Activated CD4-positive, alpha-beta T cell treated with anti-CD3 and anti-CD28 coated beads, Interleukin-2, amount 50 U/mL, for 1 hour (primary cell): ENCODE results near the gene NUP62.
A peak's percentile ranks its signal among the peaks of the same experiment; 100 is the strongest.

Experiments used
- DNase-seq: peaks from one replicate; pipeline ENCODE4 v3.0.0-alpha.2; 2020

Gene NUP62

DNA sequence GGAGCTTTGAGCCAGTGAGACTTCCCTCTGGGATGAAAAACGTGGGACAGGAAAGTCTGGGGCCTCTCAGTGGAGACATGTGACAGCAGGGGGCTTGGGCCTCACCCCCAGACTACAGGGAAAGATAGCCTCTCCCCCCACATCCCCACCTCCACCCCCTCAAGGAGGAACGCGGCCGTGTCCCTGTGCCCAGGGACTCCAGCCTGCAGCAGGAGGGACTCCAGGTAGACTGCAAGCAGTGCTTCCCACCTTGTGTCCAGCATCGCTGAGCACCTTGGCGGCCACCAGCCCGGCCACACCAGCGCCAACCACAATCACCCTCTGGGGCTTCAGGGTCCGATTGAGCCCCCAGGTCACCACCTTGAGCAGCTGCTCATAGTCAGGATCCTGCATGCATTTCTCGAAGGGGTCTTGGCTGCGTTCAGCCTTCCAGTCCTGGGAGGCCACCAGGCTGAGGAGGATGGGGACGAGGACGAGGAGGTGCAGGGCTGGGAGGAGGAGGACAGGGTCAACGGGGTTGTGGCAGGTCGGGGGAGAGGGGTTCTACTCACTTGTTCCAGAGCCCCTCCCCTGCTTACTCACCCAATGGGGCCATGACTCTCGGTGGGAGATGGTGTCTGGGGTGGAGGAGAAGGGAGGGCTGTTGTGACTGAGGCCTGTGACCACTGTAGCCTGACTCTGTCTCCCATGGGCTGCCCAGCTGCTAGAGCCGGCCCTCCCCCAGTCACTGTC lies 33.6 kb downstream of the NUP62 start:
- DNase-seq = no peak

DNA sequence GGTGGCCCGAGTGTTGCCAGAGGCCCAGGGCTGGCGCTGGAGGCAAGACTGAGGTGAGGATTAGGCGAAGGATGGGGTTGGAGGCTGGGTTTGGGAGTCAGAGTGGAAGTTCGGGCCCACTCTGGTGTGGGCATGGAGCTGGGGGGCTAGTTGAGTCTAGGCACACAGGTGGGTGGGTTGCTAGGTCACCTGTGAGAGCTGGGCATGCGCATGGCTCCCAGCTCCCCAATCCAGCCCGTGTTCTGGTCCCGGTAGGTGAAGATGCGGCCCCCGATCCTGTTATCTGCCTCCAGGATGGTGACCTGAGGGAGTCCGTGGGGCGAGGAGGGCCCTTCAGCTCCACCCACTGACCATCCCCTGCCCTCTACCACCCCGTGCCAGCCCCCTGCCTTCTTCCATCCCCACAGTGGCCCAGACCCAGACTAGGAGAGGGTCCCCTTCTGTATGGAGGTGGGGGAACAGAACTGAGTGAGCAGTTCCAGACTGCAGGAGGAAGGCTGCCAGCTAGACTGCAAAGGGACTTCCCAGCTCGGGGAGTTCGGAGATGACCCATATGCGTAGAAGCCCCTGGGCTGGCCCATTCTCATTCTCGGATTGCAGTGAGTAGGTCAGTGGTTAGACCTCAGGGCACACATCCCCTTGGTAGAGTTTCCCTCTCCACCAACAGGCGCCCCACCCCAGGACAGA lies 34.3 kb downstream of the NUP62 start:
- DNase-seq = no peak

DNA sequence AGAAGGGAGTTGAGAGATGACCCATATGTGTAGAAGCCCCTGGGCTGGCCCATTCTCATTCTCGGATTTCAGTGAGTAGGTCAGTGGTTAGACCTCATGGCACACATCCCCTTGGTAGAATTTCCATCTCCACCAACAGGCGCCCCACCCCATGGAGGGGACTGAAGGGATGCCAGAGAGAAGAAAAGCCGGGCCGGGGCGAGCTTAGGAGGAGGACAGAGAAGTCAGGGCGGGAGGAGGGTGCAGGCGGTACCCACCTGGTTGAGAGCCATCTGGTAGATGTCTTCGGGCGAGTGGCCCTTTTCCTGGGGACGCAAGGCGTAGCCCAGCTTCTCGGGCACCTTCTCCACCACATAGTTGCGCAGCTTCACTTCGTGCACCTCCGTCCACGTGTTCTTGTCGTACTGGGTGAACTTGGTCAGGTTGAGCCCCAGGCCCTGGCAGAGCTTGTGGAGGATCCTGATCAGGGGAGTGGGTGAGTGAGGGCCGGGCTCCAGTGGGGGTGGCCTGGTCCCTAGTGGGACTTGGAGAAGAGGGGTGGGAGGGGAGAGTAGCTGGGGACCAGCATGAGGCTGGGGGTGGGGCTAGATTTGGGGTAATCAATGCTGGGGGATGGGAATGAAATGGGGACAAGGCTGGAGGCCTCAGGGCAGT lies 35.2 kb downstream of the NUP62 start:
- no peak for DNase-seq

DNA sequence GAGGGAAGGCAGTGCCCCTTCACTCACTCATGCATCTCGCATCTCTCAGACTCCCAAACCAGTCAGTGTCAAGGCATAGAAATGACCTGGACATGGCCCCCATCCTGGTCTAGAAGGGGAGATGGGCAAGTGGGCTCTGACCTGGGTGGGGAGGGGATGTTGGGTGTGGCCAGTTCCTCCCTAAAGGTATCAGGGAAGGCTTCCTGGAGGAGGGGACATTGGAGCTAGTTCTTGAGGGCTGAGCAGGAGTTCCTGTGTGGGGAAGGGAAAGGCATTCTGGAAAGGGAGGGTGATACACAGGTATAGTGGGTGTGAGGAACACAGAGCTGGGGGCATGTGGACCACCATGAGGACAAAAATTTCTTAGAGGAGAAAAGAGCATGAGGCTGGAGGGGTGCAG lies 36.6 kb downstream of the NUP62 start:
- DNase-seq = no peak

DNA sequence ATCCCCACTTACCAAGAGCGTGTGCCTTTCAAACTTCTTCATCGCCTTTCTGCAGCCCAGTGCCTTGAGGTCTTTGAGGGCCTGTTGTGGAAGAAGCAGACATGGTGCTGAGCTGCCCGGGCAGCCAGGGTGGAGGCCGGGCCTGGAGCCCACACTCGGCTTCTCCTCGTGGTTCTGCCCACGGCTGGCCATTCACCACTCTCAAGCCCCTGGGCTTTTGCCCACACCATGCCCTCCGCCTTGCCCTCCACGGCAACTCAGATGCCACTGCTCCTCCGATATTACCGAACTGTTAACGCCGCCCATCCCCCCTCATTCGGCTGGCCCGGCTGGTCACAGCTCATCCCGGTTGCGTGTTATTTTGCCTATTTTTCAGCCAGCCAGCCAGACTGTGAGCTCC lies 37.9 kb downstream of the NUP62 start:
- DNase-seq = no peak

DNA sequence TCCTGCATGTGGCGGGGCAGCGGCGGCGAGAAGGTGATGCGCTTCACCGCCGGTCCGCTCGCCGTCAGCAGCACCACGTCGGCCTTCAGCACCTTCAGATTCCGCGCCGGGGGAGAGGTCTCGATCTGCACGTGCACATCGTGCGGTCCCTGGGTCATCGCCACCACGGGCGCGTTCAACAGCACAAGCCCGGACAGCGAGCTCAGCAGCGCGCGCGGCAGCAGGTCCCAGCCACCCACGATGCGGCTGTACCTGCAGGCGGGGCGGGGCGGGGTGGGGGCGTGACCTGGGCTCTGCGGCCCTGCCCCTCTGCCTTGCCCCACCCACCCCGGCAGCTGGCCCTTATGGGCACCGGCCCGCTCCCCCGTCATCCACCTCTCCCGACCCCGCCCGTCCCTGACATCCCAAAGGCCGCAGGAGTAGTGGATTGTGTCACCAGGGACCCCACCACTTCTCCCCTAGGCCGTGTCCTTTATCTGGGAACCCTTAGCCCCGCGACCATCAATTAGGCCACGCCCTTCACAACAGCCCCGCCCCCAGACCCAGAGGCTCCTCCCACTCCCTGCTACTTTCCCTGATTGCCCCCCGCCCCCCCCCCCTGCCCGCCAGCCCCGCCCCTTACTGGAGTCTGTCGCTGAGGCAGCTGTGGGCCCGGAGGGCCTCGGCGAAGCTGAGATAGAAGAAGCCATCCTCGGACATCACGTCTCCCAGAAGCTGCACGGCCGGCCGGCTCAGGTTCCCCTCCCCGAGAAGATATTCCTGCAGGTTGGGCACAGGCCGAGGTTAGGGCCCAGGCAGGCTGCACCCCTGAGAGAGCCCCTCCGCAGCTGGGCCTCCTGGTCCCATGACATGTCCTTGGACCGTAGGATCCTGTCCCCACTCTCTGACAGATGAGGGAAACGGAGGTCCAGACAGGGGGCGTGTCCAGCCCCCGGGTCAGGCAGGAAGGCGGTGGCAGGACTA lies 38.7 kb downstream of the NUP62 start:
- DNase-seq = peak; percentile 68

DNA sequence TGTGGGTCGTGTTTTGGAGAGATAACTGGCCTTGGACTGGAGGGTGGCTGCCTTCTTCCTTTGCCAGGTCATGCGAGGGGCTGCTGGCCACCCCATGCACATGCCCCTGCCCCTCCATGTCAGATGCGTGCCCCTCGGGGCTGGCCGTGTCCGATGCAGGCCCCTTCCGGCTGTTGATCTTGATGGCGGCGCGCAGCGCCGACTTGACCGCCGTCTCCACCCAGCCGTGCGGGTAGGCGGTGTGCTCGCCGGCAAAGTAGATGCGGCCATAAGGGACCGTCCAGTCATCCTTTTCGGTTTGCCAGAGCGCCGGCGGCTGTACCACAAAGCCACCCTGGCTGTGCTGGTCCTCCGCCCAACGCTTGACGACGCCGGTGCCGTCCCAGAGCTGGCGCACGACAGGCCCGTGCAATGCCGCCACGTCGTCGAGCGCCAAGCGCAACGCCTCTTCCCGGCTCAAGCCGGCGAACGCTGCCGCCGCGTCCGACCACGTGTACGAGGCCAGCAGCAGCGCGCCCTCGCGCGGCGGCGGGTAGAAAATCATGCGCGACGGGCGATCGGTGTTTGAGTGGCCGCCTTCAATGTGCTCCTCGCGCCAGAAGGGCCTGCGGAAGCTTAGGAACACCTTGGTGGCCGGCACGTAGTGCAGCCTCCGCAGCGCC lies 39.5 kb downstream of the NUP62 start:
- DNase-seq = peak; percentile 72

DNA sequence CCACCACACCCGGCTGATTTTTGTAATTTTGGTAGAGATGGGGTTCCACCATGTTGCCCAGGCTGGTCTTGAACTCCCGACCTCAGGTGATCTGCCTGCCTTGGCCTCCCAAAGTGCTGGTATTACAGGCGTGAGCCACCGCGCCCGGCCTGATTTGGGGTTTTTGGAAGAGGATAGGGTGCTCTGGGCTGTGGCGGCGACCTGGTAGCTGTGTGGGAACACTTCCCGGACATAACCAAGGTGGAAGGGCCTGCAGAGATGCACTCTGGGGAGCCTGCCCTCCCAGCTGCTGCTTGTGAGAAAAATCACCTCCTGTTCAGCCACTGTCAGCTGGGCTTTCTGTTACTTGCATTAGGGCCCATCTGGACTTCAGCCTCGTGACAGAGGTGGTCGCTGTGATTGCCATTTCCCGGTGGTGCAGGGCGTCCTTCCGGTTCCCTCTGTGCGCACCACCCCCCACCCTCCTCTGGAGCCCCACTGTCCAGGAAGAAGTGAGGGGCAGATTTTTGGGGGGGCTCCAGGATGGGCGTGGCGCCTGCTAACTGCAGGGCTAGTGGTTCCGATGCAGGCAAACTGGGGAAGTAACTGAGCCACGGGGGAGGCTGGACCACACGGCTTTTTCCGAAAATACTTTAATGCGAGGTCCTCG lies 40.1 kb downstream of the NUP62 start:
- no peak for DNase-seq

DNA sequence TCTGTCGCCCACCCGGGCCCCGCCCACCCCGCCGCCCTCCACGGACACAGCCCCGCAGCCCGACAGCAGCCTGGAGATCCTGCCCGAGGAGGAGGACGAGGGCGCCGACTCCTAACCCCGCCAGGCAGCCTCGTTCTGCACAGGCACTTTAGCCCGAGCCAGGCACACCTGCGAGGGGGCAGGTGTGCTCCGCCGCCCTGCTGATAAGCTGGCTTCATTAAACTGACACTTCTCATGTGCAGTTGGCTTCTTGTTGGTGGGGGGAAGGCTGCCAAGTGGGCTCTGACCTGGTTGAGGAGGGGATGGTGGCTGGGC lies 40.8 kb downstream of the NUP62 start:
- DNase-seq = no peak

DNA sequence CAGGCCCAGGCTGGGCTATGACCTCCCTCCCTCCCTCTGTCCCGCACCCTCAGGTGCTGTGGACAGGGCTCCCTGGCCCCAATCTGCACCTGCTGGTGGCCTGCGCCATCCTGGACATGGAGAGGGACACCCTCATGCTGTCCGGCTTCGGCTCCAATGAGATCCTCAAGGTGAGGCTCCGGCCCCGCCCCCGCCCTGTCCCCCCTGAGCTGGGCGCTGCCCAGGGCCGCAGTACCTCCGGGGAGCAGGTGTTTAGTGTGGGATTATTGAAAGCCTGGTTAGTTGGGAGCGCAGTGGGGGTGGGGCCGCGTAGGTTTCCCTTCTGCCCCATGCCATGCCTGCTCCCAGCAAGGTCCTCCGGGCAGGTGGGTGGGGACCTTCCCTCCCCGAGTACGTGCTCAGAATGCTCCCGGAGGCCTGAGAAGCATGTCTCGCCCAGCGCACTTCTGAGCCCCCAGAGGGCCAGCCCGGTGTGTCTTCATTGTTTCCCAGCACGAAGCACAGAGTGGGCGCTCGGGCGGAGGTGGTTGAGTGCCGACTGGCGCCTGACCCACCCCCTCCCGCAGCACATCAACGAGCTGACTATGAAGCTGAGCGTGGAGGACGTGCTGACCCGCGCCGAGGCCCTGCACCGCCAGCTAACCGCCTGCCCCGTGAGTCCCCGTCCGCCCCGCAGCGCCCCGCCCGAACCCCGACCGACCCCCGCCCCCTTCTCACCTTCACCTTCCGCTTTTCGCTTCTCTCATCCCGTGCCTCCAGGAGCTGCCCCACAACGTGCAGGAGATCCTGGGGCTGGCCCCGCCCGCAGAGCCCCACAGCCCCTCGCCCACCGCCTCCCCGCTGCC lies 41.4 kb downstream of the NUP62 start:
- no peak for DNase-seq

DNA sequence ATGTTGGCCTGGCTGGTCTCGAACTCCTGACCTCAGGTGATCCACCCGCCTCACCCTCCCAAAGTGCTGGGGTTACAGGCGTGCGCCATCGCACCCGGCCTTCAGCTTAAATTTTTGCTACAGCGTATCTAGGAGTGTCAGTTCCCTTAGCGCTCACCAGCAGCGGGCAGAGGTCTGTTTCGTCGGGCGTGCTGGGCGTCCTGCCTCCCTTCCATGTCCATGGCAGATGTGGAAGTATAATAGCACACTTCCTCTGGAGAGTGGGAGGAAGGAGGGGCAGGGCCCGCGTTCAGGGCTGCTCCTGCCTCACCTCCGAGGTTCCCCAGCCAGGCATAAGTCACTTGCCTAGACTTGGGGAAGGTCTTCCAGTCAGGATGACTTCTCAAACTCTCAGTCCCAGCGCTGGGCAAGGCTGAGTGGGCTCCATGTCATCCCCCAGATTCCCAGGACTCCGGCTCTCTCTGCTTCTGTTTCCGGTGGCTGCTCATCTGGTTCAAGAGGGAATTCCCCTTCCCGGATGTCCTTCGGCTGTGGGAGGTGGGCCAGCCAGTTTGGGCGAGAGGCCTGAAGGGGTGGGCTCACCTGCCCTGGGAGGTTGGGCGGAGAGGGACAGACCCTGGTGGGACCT lies 42.2 kb downstream of the NUP62 start:
- DNase-seq = no peak

DNA sequence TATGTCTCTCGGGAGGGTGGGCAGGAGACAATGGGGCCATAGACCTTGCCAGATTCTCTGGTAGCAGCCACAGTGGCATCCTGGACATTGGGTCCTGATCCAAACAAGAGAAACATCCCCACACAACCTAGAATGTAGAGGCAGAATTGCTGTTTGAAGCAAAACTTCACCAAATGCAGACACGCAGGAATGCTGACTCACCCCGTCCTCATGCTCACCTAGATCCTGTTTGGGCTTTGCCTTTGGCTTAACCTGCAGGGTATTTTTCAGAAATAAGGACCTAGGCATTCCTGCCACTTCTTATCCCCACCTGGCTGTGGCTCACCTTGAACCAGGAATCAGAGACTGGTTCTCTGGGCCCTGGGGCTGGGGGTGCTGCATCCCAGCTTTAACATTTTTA lies 44.5 kb downstream of the NUP62 start:
- no peak for DNase-seq

DNA sequence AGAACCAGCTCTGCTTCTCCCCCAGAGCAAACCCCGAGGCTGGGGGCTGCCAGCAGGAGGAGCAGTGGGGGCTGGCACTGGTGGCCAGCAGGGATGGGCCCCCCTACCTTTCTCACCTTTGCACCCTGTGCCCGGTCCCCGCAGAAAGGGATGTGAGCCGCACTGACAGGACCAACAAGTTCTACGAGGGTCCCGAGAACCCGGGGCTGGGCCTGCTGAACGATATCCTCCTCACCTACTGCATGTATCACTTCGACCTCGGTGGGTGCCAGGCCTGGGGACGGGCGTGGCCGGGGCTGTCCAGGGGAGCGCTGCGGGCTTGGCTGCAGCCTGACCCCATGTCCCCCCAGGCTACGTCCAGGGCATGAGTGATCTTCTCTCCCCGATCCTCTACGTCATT lies 45.2 kb downstream of the NUP62 start:
- DNase-seq = no peak

DNA sequence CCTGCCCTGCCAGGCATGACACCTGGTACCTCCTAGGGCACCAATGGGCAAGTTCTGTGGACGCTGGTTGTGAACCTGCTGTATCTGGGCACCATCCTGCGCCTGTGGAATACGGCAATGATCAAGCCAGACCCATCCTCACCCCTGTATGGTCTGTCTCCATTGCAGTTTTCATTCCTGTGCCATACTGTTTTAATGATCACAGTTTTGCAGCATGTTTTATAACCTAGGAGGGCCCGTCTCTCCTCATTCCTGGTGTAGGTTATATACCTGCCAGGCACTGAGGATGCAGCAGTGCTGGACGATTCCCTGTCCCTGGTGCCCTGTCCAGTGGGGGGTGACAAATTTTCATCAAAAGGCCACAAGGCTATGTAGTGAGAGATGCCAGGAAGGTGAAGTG lies 46.2 kb downstream of the NUP62 start:
- no peak for DNase-seq

DNA sequence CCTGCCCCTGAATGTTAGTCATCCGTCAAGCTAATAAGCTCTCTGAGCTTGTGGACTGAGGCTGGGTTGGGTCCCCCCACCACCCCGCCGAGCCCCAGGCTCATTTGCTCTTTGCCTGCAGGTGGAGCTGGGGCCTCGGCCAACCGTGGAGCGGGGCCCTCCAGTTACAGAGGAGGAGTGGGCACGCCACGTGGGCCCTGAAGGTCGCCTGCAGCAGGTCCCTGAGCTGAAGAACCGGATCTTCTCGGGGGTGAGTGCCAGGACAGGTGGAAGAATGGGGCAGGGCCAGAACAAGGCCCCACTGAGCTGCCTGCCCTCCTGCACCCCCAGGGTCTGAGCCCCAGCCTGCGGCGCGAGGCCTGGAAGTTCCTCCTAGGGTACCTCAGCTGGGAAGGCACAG lies 46.7 kb downstream of the NUP62 start:
- no peak for DNase-seq

DNA sequence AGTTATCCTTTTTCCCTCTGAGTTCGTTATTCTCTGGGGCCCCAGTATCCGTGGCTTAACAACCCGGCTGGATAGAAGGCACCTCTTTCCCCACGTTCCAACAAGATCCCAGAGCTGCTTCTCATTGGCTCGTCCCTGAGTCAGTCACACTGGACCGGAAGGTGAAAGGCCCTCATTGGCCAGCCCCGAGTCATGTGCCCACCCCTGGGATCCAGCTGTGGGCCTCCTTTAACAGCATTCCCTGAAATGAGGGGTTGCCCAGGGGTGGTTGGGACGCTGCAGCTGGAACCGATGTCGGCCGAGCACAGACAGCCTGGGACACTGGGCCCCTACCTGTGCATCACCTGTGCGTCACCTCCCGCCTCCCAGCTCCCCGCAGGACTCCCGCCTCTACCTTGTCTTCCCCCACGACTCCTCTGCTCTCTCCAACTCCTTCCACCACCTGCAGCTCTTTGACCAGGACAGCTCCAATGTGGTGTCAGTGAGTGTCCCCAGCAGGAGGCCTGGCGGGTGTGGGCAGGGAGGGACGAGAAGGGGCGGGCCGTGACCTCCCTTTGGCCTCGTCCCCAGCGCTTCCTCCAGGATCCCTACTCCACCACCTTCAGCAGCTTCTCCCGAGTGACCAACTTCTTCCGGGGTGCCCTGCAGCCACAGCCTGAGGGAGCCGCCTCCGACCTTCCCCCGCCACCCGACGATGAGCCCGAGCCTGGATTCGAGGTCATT lies 47.5 kb downstream of the NUP62 start:
- DNase-seq = no peak

DNA sequence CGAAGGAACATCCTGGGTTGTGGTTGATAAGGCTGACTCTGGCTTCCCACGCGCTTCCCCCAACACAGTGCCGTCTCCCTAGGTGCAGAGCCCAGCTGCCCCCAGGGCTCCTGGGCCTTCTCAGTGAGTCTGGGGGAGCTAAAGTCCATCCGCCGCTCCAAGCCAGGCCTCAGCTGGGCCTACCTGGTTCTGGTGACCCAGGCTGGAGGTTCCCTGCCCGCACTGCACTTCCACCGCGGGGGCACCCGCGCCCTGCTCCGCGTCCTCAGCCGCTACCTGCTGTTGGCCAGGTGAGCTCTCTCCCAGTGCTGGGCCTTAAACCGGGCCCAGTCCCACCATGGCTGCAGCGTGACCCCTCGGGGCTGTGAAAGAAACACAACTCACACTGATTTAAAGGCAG lies 48.1 kb downstream of the NUP62 start:
- DNase-seq = no peak

DNA sequence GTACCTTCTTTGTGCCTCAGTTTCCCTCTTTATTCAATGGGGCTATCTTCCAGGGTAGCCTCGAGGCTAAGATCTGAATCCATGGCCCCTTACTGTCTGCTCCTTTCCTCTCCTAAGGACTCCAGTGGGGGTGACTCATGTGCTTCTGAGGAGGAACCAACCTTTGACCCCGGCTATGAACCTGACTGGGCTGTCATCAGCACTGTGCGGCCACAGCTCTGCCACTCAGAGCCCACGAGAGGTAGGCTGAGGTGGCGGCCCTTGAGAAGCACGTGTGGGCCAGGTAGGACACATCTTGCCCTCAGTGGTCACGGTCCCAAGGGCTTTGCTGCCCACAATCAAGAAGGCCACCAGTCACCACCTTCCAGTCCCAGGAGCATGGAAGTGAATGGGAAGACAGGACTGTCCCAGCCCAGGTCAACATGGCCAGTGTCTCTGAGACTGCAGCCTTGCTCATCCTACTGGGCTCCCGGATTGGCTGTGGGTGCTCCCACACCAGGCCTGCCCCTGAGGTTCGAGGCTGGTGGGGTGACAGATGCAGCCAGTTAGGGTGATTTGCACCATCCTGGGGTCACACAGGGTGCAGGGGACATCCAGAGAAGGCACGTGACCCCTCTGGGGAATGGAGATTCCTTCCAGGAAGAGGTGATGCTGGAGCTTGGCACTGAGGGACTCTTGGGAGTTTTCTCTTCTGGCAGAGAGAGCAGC lies 49.0 kb downstream of the NUP62 start:
- DNase-seq = no peak

DNA sequence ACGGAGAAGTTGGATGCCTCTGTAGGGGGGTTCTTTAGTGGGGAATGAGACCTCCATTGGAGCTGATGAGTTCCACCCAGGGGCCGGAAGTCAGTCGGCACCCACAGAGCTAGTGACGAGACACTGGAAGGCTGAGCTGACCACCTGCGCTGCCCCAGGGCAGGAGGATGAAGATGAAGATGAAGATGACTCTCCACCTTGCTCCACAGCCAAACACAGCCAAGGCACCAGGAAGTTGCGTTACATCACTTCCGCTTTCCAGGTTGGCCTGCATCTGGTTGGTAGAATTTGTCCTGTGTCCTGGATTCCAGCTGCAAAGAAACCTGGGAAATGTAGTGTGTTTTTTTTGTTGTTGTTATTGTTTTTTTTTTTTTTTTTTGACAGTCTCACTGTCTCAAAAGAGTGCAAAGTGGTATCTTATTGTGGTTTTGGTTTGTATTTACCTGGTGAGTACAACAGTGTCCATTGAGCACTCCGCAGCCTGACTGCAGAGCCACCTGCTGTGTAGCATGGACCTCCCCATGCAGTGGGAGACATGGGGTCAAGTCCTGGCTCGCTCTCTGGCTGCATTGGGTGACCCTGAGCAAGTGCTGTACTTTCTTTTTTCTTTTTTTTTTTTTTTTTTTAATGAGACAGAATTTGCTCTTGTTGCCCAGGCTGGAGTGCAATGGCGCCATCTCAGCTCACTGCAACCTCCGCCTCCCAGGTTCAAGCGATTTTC lies 49.9 kb downstream of the NUP62 start:
- DNase-seq = no peak
